Activated T-cell treated with anti-CD3 and anti-CD28 coated beads for 48 hours (primary cell): ENCODE data around the gene APMAP.
A peak's percentile ranks its signal among the peaks of the same experiment; 100 is the strongest.

Experiments used
- DNase-seq: peaks from one replicate; pipeline ENCODE4 v3.0.0-alpha.2; 2020; ENCODE audit warnings: low read depth

Gene APMAP, protein sequence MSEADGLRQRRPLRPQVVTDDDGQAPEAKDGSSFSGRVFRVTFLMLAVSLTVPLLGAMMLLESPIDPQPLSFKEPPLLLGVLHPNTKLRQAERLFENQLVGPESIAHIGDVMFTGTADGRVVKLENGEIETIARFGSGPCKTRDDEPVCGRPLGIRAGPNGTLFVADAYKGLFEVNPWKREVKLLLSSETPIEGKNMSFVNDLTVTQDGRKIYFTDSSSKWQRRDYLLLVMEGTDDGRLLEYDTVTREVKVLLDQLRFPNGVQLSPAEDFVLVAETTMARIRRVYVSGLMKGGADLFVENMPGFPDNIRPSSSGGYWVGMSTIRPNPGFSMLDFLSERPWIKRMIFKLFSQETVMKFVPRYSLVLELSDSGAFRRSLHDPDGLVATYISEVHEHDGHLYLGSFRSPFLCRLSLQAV

DNA sequence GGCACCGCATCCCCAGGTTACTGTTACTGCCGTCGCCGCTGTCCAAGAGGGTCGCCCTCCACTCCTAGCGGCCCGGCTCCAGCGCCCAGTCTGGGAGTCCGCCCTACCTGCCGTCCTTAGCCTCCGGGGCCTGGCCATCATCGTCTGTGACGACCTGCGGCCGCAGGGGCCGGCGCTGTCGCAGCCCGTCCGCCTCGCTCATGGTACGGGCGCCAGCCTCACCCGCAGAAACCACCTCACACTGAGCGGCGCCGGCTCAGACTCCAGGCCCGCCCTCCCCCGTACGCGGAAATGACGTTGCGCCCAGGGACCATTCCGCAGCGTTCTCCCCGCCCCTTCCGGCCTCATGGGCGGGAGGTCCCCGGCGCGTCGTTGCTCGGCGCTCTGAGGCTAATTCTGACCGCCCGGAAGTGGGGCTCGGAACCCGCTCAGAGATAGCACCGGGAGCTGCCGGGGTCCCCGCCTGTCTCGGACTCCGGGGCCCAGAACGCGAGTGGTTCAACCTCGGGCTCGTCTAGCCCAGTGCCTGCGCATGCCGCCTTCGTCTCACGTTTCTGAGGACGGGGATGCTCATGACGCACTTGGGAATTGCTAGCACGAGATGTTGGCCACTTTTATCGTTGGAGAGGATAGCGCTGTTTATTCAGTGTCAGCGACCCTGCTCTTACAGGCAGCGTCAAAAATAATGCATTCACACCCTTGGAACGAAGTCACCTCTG, at the start of gene APMAP:
APMAP (minus strand) TSS at position 265 of the 719 bp plus-strand sequence; CDS start at position 202, 63 bp downstream.
- peak; percentile 95 for DNase-seq

- DNase-seq, result no peak
Observed at GRCh38 chr20:25041813-25042530, 49.4 kb upstream of the APMAP start.

DNA sequence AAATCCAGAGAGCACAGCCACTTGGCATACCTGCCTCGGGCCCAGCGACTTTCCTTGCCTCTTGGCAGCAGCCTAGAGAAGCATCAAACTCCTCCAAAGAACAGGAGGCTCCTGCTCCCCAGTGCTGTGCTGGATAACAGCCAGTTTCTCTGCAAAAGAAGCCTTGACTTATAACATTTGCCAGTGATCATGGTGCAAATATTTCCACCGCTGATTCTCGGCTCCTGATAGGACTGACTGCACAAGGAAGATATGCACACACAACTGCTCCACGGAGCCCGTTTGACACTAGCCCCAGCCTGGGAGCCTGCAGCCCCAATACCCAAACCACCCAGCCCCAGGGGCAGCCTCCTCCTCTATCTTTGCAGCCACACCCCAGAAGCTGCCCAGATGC, 47.9 kb upstream of the APMAP start:
- no peak for DNase-seq

- no peak for DNase-seq
Observed at GRCh38 chr20:25039697-25040437, 47.3 kb upstream of the APMAP start.

- no peak for DNase-seq
Observed at GRCh38 chr20:25038591-25039015, 46.1 kb upstream of the APMAP start.

DNA sequence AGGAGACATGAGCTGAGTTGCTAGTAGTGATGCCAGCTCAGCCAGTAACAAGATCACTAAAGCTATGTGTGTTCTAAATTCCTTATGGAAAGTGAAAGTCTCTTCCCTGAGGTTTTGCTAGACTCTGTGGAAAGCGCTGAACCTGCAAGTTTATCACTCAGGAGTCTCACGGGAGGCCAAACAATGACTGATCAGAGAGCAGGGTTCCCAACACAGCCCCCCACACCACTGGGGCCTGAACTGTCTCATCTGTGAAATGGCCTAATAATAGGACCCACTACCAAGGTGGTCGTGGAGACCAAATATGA, 45.5 kb upstream of the APMAP start:
- DNase-seq, result no peak

DNA sequence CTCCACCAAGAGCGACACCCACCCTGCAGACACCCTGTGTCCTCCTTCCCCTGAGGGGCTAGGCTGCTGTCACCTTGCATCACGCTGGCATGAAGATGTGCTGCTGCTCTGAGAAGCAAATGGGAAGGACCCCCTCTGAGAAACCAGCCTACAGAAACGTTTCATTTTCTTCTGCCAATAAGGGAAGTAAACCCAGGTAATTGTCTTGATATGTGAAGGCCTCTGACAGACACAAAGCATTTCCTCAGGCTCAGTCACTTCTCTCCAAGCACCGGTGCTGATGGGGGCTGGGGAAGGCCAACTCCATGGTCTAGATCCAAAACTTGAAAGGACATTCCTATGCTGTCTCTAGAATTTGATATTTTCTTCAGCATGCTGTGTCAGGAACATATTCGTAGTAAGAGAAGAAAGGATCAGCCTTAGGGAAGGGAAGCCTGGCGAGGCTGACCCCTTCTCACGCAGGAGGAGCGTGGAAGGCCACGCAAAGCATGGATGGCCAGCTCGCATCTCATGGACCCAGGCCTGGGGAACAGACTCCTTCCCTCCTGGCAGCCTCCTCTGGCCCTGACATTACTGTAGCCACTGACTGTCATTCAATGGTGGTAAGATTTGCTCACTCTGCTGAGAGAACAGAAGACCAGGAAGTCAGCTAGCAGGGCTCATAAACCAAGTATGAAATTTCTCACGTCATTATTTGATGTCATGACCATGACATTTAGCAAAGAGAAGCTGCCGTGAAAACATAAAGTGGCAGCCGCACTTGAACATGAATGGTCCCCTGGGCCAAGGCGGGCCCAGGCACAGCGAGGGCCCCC, 44.9 kb upstream of the APMAP start:
- no peak for DNase-seq

DNA sequence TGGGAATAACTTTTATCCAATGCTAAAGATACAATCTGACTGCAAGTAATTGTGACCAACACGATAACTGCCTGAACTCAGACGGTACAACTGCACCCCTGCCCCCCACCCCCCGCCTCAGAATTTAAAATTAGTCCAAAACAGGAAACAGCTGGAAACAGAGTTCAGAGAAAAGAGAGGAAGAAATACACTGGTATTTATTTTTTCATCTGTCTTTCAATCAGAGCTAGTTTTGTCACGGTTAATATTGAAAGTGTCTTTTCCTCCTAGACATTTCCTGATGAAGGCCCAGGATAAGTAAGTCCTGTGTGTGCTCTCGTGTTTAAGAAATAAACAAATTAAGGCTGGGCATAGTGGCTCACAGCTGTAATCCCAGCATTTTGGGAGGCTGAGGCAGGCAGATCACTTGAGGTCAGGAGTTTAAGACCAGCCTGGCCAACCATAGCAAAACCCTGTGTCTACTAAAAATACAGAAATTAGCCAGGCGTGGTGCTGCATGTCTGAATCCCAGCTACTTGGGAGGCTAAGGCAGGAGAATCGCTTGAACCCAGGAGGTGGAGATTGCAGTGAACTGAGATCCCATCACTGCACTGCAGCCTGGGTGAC, 43.9 kb upstream of the APMAP start:
- no peak for DNase-seq

GRCh38 chr20:25035921-25036320, 43.4 kb upstream of the APMAP start:
- no peak for DNase-seq

DNA sequence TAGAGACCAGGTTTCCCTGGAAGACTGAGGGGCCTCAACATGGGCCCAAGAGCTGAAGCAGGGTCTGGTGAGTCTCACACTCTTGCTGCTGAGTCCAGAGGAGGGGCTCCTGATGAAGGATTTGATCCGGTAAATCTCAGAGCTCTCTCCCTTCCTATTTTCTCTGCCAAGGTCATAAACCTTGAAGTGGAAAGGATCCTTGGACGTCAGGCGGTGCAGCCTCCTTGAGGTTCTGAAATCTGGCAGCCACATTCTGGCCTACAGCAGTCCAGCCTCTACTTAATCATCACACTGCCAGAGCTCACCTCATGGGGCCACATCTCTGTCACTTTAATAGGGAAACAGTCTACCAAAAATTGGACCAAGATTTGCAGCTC, 41.4 kb upstream of the APMAP start:
- no peak for DNase-seq

- no peak for DNase-seq
Observed at GRCh38 chr20:25033265-25033923, 40.8 kb upstream of the APMAP start.

DNA sequence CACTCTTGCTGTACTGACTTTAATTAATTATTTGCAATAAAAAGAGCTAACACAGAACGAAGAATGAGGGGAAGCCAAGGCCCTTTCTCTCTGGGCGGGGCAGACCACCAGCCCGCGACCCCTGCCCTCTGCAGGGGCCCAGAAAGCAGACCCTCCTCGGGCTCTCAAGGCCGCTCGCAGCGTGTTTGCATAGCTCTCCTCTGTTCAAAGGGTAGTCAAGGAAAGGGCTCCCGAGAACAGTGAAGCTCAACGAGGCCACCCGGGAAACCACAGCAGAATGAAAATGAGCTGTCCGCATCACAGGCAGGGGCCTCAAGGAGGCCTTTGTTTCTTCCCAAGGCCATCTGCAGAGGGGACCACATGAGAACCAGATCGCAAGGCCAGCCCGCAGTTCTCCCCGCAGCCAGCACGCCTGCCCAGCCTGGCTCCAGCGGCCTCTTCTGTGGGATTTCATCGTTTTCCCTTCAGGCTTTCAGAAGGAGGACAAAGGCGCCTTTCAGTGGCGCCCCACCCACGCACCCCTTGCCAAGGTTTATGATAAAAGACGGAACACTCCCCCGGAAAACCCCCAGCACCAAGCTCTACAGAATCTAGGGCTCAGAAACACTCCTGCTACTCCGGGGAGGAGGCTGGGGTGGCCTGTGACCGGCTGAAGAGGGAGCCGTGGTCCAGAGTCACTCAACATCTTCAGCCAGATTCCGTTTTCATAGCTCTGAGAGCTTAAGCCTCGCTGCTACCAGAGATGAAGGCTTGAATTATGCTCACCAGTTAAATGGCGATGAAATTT, 40.1 kb upstream of the APMAP start:
- DNase-seq, result no peak

DNA sequence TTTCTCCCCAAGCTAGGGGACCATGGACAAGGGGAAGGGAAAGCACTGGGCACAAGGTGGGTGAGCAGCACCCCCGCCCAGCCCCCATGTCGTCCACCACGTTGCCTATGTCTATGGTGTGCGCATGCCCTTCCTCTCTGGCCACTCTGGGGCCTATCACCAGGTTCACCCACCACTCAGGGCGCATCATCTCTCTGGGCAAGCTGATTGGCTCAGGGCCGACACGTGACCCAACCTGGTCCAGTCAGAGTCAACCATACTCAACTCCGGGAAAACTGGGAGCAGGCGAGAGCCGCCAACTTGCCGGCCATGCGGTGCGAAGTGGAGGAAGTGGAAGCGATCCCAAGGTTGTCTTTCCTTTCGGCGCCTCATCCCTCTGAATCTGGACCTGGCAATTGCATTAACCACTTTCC, 39.5 kb upstream of the APMAP start:
- DNase-seq, result no peak

DNA sequence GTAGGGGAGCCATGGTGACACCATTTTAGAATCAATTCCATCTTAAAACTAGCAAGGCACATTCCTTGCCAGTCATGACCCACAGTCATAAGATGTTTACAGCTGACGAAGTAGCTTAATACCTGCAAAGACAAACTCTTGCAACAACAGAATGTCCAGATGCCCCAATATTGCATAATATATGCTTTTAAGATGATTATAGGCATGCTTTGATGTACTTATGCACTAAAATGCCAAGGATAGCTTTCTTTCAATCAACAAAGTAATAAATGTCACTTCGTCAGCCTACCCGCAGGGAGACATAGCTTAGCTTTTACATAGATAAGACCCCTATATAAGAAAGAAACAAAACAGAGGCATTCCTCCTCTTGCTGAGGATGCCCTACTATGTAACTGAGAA, 38.7 kb upstream of the APMAP start:
- no peak for DNase-seq

DNA sequence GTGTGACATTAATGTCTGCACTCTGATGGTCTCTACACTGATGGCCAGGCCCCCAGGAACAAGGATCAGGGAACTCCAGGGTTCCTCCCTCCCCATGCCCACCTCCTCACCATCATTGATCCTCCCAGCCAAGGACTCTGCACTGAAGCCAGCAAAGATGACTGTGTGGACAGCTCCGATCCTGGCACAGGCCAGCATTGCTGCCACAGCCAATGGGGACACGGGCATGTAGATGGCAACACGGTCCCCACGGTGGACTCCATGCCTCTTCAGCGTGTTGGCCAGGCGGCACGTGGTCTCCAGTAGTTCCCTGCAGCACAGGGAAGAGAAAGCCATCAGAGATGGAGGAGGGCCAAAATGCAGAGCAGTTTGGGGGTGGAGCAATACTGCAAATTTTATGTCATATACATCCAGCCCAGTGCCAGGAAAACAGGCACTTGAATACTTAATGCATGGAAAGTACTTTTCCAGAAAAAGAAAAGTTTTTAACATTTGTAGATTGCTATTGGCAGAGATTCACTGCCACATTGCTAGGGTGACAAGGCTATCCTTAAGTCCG, 38.2 kb upstream of the APMAP start:
- no peak for DNase-seq

DNA sequence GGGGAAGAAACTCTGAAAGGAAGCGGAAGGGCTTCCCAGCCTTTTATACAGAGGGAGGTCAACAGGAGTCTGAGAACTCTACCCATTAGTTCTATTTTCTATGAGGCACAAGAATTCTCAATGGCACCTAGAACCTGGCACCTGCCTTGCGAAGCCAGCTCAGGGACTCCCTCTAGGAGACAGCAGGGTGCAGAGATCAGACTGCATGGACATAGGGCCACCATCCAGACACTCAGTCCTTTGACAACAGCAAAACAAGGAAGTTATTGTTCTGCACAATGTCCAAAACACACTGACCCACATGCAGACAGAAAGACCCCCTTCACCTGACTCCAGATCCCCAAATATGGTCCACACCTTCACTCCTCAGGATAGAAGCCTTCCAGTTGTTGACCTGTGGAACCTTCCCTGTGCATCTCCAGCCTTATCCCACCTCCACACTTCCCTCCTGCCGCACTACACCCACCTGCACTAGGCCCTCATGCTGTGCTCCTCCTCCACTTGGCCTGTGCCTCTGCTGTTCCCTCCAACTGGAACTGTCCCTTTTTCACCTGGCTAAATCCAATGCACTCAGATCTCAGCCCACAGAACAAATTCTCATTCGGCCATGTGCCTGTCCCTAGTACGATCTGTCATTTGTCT, 37.6 kb upstream of the APMAP start:
- DNase-seq, result no peak

DNA sequence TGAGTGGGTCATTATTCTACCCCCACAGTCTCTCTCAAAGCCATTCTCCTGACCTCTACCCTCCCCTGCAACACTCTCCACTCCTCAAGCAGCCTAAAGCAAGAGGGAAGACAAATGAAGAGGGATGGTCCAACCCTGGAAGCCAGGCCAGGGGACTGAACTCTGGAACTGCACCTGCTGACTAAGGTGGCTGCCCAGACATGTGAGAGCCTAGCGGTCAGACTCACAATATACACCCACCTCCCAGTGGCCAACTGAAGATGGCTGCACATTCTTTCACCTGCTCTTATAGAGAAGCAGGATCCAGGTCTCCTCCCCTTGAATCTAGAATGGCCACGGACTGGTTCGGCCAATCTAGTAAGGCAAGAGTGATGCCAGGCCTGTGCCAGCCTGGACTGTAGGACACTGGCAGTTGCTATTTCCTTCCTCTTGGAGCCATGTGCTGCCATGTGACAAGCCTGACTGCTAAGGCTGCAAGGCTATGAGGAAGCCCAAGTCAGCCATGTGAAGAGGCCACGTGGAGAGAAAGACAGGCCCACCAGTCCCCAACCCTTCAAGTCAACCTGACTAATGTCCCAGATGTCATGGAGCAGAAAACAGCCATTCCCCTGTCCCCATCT, 33.5 kb upstream of the APMAP start:
- no peak for DNase-seq

GRCh38 chr20:25025091-25025861, 32.7 kb upstream of the APMAP start:
- DNase-seq, result no peak
